ENCODE measurements around the gene CD34. TPM values are rescaled to one million over a fixed set of nuclear protein-coding genes. Genes with fewer than 3 reads are reported as not detected.

The CD34 gene
- total RNA-seq, 2 experiments from 2014 or later: not detected

DNA sequence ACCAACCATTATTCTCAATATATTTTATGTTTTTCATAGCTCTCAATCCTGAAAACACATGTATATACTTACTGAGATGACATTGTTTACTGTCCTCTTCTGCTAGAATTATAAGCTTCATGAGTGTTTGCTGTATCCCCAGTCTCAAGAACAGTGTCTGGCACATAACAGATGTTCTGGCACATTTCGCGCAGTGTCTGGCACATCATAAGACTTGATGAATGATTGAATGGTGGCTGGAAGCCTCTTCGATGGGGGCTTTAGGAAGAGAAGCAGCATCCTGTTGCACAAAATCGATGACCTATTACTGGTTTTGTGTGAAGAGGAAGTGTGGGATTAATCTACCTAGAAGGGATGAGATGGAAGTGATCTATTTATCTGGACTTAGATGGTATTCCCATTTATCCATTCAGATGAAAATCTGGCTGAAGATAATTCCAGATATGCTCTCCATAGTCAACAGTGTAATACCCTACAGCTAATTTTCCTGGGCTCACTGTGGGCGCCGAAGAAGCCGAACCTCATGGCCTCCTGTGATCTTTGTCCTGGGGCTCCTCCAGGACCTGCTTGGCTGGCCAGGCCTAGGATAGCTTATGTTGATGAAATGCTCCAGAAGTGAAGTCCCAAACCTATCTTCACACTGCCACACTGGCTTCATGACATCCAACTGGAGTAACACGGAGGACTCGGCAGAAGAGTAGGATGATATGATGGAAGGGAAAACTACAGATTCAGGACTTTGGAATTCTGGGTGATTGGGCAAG is 26.5 kb downstream of the CD34 start:
- no peak overlapping the region for H3K4me2 ChIP-seq (ENCODE audit: low read length)
- no peak for TF ChIP-seq EZH2phosphoT487 (IDR thresholded peaks at IDR 0.05; ENCODE audit: borderline replicate concordance, low read depth, low read length)
- no peak for TF ChIP-seq CTCF (conservative IDR thresholded peaks at IDR 0.05; ENCODE audit: low read length)
- DNase-seq (ENCODE audit: low spot score): no peak
- no peaks in the 10 kb centered on the region for H4K20me1 ChIP-seq (ENCODE audit: insufficient read depth, low read length)
- H3K27ac ChIP-seq (ENCODE audit: low read depth, low read length, poor library complexity, severe bottlenecking): no peak overlapping the region
- H3K9me3 ChIP-seq (ENCODE audit: low read length): no peaks in the 10 kb centered on the region
- H2AFZ ChIP-seq (ENCODE audit: low read length): peak overlapping the region; percentile 60; the same call in 1 of the 2 replicates
- H3K36me3 ChIP-seq (ENCODE audit: insufficient read depth, low read length): no peaks in the 10 kb centered on the region
- CTCF ChIA-PET (ENCODE audit: unreplicated experiment): interaction anchor here (0.9 to 2.1 kb wide), 5 partner anchors 8 to 94 kb away, joined by 3 to 18 read pairs (median 4); no protein-coding TSS in a partner anchor
- H3K9me2 ChIP-seq (ENCODE audit: insufficient read depth, low read length): no peaks in the 10 kb centered on the region
- BruUV-seq (replicated peaks): no TSS peak
- POLR2A ChIA-PET: interaction anchor here (1.4 to 3.4 kb wide), 2 partner anchors 11 to 78 kb away, joined by 5 to 29 read pairs; no protein-coding TSS in a partner anchor
- H3K4me1 ChIP-seq (ENCODE audit: insufficient read depth, low read length, poor library complexity, severe bottlenecking): no peaks in the 10 kb centered on the region
- intact Hi-C loops (cut with micrococcal nuclease; ENCODE audit: unreplicated experiment): loop anchor here (1.0 kb wide), 1 partner anchor 79 kb away; no protein-coding TSS in a partner anchor
- no peaks in the 10 kb centered on the region for H3K79me2 ChIP-seq (ENCODE audit: insufficient read depth, low read depth, low read length)
- no peak overlapping the region for H3K4me3 ChIP-seq (ENCODE audit: low read depth, low read length, poor library complexity, severe bottlenecking)

- Histone ChIP-seq H3K9me3 (ENCODE audit: low read length) (no peaks in the 10 kb centered on the region), H3K79me2 (ENCODE audit: insufficient read depth, low read depth, low read length) (no peaks in the 10 kb centered on the region), H3K4me3 (ENCODE audit: low read depth, low read length, poor library complexity, severe bottlenecking) (no peak overlapping the region), H3K36me3 (ENCODE audit: insufficient read depth, low read length) (no peaks in the 10 kb centered on the region), H3K4me2 (ENCODE audit: low read length) (peak overlapping the region; percentile 22; the same call in 1 of the 2 replicates), H4K20me1 (ENCODE audit: insufficient read depth, low read length) (no peaks in the 10 kb centered on the region), H3K4me1 (ENCODE audit: insufficient read depth, low read length, poor library complexity, severe bottlenecking) (no peaks in the 10 kb centered on the region), H3K9me2 (ENCODE audit: insufficient read depth, low read length) (no peaks in the 10 kb centered on the region), H3K27ac (ENCODE audit: low read depth, low read length, poor library complexity, severe bottlenecking) (no peak overlapping the region), H2AFZ (ENCODE audit: low read length) (no peak overlapping the region)
- intact Hi-C loops (cut with micrococcal nuclease; ENCODE audit: unreplicated experiment): no loop called here
- TF ChIP-seq CTCF (conservative IDR thresholded peaks at IDR 0.05; ENCODE audit: low read length) (no peak), EZH2phosphoT487 (IDR thresholded peaks at IDR 0.05; ENCODE audit: borderline replicate concordance, low read depth, low read length) (no peak)
- BruUV-seq (replicated peaks): no TSS peak
- DNase-seq (ENCODE audit: low spot score): no peak
- CTCF ChIA-PET (ENCODE audit: unreplicated experiment): interaction anchor here (1.4 to 1.6 kb wide), 2 partner anchors 8 to 11 kb away, joined by 4 to 9 read pairs; no protein-coding TSS in a partner anchor
- POLR2A ChIA-PET: interaction anchor here (1.1 to 3.4 kb wide), 2 partner anchors 11 to 61 kb away, joined by 4 to 29 read pairs; no protein-coding TSS in a partner anchor
Observed at GRCh38 chr1:207883660-207884250, 27.2 kb downstream of the CD34 start.
